Mononuclear cell (primary cell): ENCODE data around the gene RNU6-7. TPM values are rescaled to one million over a fixed set of nuclear protein-coding genes. Genes with fewer than 3 reads are reported as not detected.

Source experiments
- H3K27me3 ChIP-seq: 2 replicates; pipeline ENCODE4 v1.6.0; 2011; ENCODE audit warnings: low read length, control low read depth; ENCODE audit not compliant: insufficient read depth
- H3K4me1 ChIP-seq: 2 replicates; pipeline ENCODE4 v1.5.1; 2011; ENCODE audit warnings: mild to moderate bottlenecking, low read length, control low read depth; ENCODE audit not compliant: insufficient read depth
- H3K4me3 ChIP-seq: 2 replicates; pipeline ENCODE4 v1.5.1; 2011; ENCODE audit warnings: mild to moderate bottlenecking, low read length, moderate library complexity
- H3K9me3 ChIP-seq: 2 replicates; pipeline ENCODE4 v1.5.1; 2011; ENCODE audit warnings: low read depth, mild to moderate bottlenecking, control low read depth, low read length
- total RNA-seq: library from RNA; depleted of rRNA; stranded (reverse); fragments of >200 nt; gene quantifications from one replicate; pipeline ENCODE4 v1.2.3, GENCODE V29; 2012

Gene RNU6-7
- total RNA-seq, 1 donor: not detected

- H3K9me3 ChIP-seq: no peaks in the 10 kb centered on the region
- no peak overlapping the region for H3K4me3 ChIP-seq
- no peaks in the 10 kb centered on the region for H3K4me1 ChIP-seq
- no peaks in the 10 kb centered on the region for H3K27me3 ChIP-seq
Observed at GRCh38 chr14:32225378-32225920, 23.6 kb downstream of the RNU6-7 start.

DNA sequence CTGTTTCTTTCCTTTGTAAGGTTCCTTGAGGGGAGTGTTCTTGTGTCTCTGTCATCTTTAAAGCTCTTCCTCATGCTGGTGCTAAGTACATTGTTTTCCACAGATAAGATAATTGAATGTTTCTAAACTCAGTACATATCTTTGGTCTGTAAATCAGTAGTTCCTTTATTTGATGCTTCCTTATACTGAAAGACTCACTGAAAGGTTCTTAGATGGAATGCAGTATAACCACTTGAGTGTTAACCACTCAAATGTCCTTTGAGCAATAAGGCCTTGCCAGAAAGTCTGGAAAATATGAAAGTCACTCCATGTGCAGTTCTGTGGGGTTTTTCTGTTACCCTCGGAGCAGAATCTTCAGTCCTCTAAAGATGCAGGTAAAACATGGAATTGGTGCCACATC, 24.2 kb downstream of the RNU6-7 start:
- no peaks in the 10 kb centered on the region for H3K9me3 ChIP-seq
- H3K4me3 ChIP-seq: no peak overlapping the region
- H3K4me1 ChIP-seq: no peaks in the 10 kb centered on the region
- H3K27me3 ChIP-seq: no peaks in the 10 kb centered on the region

- H3K9me3 ChIP-seq: no peaks in the 10 kb centered on the region
- H3K4me3 ChIP-seq: no peak overlapping the region
- H3K4me1 ChIP-seq: peaks cover 6% of the 10 kb centered on the region
- H3K27me3 ChIP-seq: no peaks in the 10 kb centered on the region
Observed at GRCh38 chr14:32230181-32230580, 28.3 kb downstream of the RNU6-7 start.

DNA sequence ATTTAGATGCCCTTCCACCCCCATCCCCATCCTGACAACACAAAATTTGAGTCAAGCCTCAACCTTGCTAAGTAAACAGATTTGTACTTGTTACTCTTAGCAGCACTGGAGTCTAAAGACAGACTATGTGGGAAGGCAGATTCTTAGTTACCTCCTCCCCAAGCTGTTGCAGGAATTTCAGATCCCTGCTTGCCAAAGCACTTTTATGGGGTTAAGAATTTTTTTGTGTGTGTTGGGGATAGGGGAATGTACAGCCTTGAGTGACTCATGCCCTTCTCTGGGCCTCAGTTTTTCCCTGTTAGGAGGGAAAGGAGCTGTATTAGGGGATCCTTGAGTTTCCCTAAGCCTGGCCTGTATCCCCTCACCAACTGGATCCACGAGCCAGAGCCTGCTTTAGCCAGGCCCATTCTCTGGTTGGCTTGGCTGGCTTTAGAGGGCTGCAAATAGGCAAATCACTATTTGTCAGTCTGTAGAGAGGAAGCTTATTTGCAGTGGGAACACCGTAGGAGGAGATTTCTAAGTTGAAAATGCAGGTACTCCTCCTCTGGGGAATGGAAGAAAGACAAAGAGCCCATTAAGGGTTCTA, 28.9 kb downstream of the RNU6-7 start:
- H3K4me3 ChIP-seq: no peak overlapping the region
- H3K27me3 ChIP-seq: no peaks in the 10 kb centered on the region
- no peaks in the 10 kb centered on the region for H3K9me3 ChIP-seq
- peaks cover 6% of the 10 kb centered on the region for H3K4me1 ChIP-seq

DNA sequence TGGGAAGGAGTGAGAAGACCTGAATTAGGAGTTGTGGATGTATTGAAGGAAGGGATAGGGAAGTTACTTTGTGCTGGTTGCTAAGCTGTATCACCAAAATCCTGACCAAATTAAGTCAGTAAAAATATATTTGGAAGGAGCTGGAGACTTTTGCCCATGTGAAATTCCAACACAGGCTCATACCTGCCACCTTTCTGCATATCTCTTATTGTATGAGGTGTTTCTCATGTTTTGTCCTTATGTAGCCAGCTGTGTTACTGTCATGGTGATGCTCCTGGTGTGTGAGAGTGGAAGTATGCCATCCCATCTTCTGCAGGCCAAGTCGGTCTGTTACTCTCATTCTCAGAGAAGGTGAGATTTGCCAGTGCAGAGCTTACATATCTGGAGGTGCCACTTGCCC, 30.6 kb downstream of the RNU6-7 start:
- Histone ChIP-seq H3K27me3 (no peaks in the 10 kb centered on the region), H3K9me3 (no peaks in the 10 kb centered on the region), H3K4me3 (no peak overlapping the region), H3K4me1 (peaks cover 6% of the 10 kb centered on the region)

GRCh38 chr14:32233260-32233659, 31.4 kb downstream of the RNU6-7 start:
- Histone ChIP-seq H3K9me3 (no peaks in the 10 kb centered on the region), H3K27me3 (no peaks in the 10 kb centered on the region), H3K4me3 (no peak overlapping the region), H3K4me1 (peaks cover 6% of the 10 kb centered on the region)

DNA sequence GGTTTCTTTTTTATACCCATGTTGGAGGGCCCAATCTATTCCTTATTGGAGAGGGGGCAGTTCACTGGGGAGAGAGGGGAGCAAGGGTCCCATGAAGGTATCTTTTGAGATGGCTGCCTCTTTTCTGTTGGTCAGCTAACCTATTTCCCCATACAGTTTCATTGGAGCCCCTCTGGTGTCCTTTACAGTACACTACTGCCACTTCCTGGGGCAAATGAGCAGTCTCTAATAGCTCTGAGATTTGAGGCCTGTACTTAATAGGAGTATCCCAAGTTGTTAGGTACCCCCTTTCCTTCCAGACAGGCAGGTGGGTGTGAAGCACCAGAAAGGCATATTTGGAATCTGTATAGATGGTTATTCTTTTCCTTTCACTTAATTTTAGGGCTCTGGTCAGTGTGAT, 42.6 kb downstream of the RNU6-7 start:
- no peaks in the 10 kb centered on the region for H3K9me3 ChIP-seq
- no peaks in the 10 kb centered on the region for H3K27me3 ChIP-seq
- H3K4me3 ChIP-seq: no peak overlapping the region
- H3K4me1 ChIP-seq: no peaks in the 10 kb centered on the region

- H3K9me3 ChIP-seq: no peaks in the 10 kb centered on the region
- H3K4me3 ChIP-seq: no peak overlapping the region
- no peaks in the 10 kb centered on the region for H3K27me3 ChIP-seq
- H3K4me1 ChIP-seq: no peaks in the 10 kb centered on the region
Observed at GRCh38 chr14:32246751-32247150, 44.9 kb downstream of the RNU6-7 start.

DNA sequence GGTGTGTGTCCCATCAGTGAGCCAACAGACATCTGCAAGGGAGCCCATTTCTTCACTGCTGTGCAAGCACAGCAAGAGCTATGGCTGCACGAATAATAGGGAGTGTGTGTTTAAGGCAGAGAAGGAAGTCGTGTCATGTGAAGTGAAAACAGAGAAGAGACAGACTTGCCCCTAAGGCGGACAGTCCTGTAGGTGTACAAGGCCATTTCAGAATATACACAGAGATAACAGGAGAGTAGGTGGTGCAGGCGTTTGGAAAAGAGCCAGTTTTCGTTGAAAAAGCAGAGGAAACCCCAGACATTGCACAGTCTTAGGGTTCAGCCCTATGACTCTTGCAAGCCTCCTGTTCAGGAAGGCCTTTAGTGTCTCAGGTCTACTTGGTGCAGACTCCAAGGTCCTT, 47.5 kb downstream of the RNU6-7 start:
- H3K27me3 ChIP-seq: no peaks in the 10 kb centered on the region
- H3K4me3 ChIP-seq: no peak overlapping the region
- H3K9me3 ChIP-seq: no peaks in the 10 kb centered on the region
- H3K4me1 ChIP-seq: peaks cover 3% of the 10 kb centered on the region

DNA sequence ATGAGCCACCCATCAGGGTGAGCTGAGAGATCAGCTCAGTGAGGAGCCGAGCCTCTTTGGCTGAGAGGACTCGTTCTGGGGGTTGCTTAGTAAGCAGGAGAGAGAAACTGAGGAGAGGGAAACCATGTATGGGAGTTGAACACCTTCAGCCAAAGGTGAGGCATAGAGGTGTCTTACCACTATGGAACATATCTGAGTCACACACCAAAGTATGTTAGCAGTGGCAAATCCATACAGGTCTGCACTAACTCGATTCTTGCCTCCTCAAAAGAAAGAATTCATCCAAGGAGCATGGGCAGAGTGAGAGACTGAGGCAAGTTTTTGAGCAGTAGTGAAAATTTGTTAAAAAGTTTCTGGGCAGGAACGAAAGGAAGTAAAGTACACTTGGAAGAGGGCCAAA, 47.9 kb downstream of the RNU6-7 start:
- no peaks in the 10 kb centered on the region for H3K9me3 ChIP-seq
- no peaks in the 10 kb centered on the region for H3K27me3 ChIP-seq

GRCh38 chr14:32250681-32251080, 48.8 kb downstream of the RNU6-7 start:
- H3K9me3 ChIP-seq: no peaks in the 10 kb centered on the region
- H3K4me3 ChIP-seq: no peak overlapping the region
- peaks cover 3% of the 10 kb centered on the region for H3K4me1 ChIP-seq

More for the DNA sequence above, 47.9 kb downstream of the RNU6-7 start:
- Histone ChIP-seq H3K4me1 (peaks cover 3% of the 10 kb centered on the region), H3K4me3 (no peak overlapping the region)

DNA sequence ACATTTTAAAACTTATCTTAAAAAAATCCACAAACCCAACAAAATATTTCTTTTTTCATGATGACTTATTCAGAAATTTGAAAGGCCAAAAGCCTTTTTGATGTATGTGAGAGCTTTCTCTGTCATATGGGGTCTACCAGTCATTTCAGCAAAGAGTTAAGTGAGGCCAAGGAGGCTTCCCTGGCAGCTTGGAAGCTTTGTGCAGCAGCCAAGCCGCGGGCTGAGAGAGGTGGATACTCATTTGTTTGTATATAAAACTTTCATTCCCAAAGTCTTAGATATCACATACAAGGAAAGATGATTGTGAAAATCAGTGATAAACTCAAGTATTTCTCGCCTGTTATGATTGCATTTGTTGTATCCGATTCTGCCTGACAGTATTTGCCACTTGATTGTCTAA, 49.7 kb downstream of the RNU6-7 start:
- no peaks in the 10 kb centered on the region for H3K9me3 ChIP-seq
- H3K27me3 ChIP-seq: no peaks in the 10 kb centered on the region
- H3K4me1 ChIP-seq: peaks cover 3% of the 10 kb centered on the region
- H3K4me3 ChIP-seq: no peak overlapping the region

More at GRCh38 chr14:32250681-32251080, 48.8 kb downstream of the RNU6-7 start:
- no peaks in the 10 kb centered on the region for H3K27me3 ChIP-seq

Other genes starting within 250 kb of the RNU6-7 start
- 89.5 TPM for gene ARHGAP5, start 124.7 kb upstream of the RNU6-7 start, total RNA-seq
- not detected for gene RNU6-8, start 1.2 kb downstream of the RNU6-7 start, total RNA-seq
- gene AKAP6, start 127.3 kb downstream of the RNU6-7 start, total RNA-seq: 5.6 TPM